GM21360 (cell line): ENCODE results near the gene C2orf80.
"Not testable (repeated sequence)": the region's sequence is repeated elsewhere in the genome, so short reads cannot be mapped to it uniquely, and the experiment has no call there.

Experiments used
- ATAC-seq: cut with Tn5 transposase; IDR thresholded peaks from one replicate; pipeline ENCODE4 v1.9.1; 2021; ENCODE audit warnings: mild to moderate bottlenecking, moderate library complexity; ENCODE audit not compliant: unreplicated experiment

Gene C2orf80

DNA sequence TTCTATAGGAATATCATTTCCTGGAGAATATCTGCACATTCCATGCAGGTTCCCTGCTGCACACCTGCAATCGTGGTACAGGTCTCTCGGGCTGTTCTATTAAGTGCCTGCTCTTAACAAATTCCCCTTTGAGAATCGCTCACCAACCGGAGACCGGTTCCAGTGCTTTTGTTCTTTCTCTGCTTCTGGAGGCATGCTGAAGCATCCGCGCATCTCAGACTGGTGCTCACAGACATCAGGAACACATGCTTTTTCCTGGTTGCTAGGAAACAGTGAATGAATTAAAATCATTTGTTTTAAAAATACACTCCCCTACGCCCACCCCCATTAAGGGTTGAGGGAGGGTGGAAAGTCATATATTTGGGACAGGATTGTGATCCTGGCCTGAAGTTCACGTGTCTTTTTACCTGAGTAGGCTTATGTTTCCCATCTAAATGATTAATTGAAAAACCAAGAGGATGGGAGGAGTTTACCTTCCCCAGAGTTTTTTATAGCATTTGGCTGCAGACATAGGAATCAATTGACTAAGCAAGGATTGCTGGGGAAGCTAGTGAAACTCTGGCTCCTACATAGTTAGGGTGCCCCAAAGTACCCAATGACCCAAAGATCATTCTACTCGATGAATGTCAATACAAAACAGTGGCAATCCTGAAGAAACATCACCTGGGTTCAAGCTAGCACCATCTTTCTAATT, at the start of gene C2orf80:
TSS of gene C2orf80 (minus strand) at position 221 of the 694 bp plus-strand sequence. CDS start 3,044 bp downstream, outside the sequence.
- no peak for ATAC-seq

DNA sequence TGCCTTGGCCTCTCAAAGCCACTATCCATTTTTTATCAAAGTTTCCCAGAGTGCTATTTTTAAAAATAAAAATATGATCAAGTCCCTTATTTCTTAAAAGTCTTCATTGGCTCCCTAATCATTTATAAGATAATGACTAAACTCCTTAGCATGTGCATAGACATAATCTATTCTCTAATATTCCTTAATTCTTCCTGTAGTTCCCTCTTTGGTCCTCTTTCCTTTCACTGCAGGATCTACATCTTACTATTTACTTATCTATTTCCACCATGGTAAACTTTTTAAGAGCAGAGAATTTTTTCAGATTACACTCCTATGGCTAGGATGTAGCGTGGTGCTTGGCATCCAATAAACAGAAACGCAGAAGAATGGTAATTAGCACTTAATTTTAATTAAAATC, 46.0 kb upstream of the C2orf80 start:
- ATAC-seq = no peak

DNA sequence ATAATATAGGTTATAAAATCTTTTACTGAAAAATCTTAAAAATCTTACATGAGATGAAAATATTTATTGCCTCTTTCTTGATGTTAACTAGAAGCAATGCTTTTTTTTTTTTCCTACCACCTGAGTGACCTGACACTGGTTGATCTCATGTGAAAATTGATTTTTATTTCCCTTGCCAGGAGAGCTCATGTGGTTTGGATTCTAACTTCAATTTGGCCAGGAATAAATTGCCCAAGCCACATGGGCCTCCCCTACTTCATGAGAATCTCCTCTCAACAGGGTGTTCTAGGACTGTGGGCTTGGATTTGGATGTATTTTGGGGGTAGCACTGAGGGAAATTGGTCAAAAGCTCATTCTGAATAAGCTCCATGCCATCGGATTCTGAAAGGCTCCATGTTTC, 45.0 kb upstream of the C2orf80 start:
- no peak for ATAC-seq

DNA sequence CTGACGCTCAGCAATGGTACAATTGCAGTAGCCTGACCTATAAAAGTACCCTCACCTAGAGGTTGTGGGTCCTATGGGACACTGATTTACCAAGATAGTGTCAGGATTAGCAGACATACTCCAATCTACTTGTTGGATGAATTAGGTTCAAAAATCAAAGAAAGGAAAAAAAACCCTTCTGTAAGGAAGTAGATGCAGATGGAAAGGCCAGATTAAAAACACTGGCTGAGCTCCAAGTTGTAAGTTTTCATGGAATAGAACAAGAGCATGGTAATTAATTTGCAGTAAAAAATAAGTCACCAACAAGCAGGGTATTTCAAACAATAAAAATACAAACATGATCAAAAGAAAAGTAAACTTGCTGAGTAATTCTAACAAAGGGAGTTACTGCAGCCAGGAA, 38.6 kb upstream of the C2orf80 start:
- ATAC-seq = no peak

DNA sequence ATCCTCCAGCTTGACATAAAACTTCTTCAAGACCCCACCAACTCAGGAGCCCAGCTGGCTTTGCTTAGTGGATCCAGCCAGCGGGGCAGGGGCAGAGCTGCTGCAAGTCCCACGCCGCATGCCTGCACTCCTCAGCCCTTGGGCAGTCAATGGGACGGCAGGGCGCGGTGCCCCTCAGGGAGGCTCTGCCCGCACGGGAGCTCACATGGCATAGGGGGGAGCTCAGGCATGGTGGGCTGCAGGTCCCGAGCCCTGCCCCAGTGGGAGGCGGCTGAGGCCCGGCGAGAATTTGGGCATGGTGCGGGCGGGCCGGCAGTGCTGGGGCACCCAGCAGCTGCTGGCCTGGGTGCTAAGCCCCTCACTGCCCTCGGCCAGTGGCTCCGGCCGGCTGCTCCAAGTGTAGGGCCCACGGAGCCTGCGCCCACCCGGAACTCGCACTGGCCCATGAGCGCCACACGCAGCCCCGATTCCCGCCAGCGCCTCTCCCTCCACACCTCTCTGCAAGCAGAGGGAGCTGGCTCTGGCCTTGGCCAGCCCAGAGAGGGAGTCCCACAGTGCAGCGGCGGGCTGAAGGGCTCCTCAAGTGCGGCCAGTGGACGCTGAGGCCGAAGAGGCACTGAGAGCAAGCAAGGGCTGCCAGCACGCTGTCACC, 37.9 kb upstream of the C2orf80 start:
- no peak for ATAC-seq

DNA sequence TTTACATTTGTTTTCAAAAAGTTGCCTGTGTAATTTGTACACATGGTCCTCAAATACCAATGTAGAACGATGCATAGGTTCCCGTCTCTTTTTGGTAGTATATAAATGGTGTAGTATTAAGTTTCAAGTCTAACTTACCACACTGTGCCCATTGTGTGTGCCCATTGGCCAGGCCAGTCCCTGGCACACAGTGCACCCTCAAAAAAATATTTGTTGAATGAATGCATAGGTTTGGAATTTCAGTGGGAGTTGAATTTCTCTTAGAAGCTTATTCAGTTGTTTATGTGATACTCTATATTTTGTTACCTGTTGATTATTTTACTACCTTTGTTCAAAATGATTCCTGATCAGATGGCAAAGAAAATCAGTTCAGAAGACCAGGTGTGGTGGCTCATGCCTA, 35.0 kb upstream of the C2orf80 start:
- ATAC-seq = no peak

DNA sequence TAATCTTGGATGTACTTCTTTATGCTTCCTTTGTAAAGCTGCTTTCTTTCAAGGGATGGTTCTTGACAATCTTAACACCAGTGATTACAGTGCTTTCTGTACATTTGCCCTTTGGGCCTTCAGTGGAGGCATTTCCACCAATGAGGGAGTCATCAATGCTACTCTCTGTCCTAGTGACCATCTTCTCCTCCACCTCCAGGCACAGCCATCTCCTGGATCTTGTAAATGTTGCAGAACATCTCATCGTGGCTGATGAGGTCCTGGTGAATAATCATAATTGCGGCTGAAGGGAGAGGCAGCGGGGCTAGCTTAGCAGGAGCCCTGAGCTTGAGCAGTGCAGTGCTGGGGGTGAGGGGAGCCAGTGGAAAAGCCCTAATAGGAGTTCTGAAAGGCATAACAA, 32.5 kb upstream of the C2orf80 start:
- ATAC-seq = no peak

DNA sequence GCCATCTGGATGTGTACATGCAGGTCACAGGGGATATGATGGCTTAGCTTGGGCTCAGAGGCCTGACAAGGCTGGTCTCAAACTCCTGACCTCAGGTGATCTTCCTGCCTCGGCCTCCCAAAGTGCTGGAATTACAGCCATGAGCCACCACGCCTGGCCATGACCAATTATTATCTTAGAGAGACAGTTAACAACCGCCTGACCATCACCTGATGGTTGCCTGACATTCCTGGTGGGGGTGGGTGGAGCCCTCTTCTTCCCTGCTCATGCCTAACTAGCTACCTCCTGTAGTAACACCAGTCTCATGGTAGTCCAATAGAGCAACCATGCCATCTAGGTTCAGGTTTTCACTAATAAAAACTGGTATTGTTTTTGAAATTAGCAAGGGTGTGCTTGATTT, 32.0 kb upstream of the C2orf80 start:
- not testable (repeated sequence) for ATAC-seq

DNA sequence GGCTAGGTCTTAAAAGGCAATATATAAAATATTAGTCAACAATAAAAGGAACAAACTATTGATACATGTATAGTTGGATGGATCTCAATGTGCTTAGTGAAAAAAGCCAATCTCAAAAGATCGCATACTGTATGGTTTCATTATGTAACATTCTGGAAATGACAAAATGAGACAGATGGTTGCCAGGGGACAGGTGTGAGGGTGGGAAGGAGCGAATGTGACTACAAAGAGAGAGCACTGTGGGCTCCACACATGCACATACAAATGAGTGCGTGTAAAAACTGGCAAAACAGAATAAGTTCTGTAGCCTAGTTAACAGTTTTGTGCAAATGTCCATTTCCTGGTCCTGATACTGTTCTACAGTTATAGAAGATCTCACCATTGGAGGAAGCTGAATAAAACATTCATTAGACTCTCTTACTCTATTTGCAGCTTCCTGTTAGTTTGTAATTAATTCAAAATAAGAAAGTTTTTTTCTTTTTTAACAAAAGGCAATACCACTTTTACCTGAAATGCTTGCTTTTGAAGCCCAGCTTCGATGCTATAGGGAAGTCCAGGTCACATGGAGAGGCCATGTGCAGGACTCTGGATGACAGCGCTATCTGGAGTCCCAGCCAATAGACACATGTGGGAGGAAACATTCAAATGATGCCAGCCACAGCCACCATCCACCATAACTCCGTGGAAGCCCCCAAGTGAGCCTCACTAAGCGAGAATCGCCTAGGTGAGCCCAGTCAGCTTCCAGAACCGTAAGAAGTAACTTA, 21.0 kb upstream of the C2orf80 start:
- no peak for ATAC-seq

DNA sequence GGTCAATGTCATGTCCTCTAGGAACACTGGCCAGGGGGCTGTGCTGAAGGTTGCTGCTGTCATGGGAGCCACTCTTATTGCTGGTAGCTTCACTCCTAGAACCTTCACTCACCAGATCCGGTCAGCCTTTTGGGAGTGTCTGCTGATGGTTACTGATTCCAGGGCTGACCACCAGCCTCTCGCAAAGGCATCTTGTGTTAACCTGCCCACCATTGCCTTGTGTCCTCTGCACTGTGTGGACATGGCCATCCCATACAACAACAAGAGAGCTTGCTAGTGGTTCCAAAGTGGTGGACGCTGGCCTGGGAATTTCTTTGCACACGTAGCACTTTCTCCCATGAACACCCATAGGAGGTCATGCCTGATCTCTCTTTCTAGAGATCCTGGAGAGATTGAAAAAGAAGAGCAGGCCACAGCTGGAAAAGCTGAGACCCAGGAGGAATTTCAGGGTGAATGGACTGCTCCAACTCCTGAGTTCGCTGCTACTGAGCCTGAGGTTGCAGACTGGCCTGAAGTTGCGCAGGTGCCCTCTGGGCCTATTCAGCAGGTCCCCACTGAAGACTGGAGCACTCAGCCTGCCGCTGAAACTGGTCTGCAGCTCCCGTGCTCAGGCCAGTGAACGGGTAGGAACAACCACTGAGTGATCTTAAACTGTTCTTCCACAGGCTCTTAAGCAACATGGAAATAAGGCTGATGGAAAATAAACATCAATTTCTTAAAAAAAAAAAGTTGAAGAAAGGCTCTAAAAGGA, 18.7 kb upstream of the C2orf80 start:
- no peak for ATAC-seq

DNA sequence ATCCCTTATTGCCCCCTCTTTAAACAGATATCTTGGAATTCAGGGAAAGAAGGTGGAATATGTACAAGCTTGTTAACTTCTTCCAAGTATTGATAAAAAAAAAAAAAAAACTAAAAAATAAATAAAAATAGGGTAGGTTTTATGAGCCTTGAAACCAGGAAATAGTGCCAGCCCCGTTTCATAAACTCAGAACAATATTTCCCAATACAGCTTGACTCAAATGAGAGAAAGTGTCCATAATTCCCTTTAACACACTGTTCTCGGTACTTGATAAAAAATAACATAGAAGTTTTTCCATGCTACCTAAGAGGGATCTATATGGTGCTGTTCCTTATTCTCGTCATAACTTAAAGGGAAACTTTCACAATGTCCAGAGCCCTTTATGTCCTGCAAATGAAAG, 17.9 kb upstream of the C2orf80 start:
- ATAC-seq = no peak

DNA sequence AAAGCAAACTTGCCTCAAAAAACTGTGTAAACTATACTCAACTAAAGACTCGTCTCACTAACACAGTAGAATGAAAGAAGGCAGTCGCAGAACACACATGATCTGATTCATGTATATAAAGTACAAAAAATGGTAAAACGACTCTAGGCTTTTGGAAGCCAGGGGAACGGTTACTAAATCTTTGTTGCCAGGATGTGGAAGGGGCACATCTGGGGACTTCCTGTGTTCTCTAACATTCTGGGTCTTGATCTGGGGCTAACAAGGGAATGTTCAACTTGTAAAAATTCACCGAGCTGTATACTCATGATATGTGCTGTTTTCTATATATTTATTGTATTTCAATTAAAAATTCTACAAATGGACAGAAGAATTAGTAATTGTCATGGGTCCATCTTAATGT, 14.3 kb upstream of the C2orf80 start:
- ATAC-seq = no peak

DNA sequence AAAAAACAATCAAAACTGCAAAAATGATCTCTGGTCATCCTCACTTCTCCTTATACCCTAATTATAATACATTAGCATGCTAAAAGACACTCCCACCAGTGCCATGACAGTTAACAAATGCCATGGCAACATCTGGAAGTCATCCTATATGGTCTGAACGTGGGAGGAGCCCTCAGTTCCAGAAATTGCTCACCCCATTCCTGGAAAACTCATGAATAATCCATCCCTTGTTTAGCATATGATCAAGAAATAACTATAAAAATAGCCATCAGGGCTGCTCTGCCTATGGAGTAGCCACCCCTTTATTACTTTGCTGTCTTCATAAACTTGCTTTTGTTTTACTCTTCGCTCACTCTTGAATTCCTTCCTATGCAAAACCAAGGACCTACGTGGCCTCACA, 5.7 kb upstream of the C2orf80 start:
- ATAC-seq = no peak

DNA sequence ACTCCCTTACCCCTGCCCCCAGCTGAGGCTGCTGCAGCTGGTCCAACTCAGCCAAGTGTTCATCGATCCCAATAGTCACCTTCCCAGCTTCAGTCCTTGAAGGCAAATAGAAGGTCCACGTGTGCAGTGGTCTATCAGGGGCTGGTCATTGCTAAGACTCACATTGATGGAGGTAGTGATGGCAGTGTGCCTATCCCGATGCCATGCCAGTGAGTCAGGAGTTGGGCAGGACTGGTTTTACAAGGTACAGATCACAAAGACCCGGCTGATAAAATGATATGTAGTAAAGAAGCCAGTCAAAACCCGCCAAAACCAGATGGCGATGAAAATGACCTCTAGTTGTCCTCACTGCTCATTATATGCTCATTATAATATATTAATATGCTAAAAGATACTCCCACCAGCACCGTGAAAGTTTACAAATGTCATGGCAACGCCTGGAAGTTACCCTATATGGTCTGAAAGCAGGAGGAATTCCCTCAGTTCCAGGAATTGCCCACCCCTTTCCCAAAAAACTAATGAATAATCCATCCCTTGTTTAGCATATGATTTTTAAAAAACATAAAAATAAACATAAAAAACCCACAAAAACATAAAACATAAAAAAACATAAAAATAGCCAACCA, 2.9 kb upstream of the C2orf80 start:
- no peak for ATAC-seq

DNA sequence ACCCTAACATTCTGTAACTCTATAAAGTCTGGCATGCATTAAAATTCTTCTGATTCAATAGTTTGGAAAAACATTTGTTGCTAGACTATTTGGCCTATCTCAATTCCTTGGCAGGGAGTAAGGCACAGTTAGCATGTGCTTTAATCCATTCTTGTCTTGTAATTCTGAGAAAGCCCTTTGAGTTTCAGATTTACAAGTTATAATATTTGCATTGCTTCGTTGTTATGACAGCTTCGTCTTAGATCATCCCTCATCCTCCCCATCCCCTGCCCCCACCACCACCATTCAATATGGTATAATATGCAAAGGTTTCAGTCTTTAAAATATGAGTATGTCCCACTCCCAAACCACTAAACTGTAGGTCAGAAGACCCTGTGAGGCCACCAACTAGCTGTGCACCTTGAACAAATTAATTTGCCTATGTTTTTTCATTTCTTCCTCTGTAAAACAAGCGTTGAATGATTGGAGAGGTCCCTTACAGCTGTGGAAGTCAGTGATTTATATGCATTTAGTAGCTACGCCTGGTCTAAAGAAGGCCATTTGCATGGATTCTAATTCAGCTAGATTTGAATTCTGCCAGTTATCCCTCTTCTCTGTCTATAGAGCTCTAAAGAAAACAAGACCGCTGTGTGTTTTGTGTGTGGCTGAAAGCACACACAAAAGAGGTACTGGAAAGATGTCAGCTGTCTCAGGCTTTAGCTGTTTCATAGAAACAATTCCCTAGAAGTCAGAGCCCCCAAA, 591 bp downstream of the C2orf80 start:
- no peak for ATAC-seq

DNA sequence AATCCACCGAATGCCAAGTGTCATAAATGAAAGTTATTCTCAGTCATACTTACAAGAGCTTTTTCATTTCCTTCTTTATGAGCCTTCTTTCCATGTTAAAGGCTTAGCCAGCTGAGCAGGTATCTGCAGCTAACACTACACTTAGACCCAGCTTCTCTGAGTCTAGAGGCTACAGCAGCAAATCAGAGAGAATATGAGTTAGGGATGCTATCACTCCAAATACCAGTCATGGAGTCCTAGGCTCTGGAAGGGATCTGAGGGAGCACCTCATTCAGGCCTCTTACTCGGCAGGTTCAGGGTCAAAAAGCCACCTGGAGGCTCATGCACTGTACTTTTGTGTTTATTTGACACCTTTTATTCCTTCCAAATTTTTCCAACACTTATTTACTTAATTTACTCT, 2.9 kb downstream of the C2orf80 start:
- no peak for ATAC-seq

DNA sequence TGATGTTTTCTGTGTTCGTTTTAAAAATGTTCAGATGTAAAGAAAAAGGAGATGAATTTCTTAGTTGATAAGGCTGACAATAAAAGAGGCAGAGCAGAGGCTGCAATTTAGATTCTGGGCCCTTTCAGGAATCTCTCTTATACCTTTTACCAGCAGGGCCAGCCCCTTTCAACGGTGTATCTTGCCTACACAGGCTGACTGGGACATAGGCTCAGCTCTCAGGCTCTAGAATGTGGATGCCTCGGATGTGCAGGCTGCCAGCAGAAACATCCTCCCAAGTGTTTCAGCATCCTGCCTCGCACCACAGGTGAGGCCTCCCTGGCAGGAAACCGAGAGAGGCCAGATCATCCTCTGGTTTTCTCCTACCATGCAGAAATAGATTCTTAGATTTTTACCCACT, 3.4 kb downstream of the C2orf80 start:
- ATAC-seq = no peak

DNA sequence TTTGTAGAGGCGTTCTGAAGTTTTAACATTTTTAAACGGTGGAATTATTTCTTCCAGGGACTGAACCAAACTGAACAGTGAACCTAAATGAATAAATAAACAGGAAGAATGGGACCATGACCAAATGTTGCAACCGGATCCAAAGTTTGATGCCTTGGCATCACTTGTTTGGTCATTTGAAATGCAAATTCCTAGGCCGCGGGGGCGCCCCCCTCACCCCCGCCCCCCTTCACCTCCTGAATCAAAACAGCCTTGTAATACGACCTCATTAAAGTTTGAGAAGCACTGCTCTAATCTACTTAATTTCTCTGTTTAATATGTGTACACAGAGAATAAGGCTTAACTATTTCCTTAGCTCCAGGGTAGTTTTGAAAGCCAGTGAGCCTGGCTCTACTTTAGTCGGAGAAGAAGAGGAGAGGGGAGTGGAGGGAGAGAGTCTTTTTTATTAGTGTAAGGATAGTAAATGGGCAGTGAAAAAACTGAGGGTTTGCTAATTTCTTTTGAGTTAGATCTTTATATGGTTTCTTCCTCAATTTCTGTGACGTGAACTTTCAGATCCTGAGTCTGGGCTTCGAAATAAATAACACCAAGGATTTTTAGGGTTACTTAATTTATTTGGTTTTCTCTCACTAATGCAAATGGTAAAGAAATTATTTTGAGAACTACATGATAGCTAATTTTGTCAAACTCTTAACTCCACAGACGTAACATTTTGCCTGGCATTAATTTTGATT, 5.7 kb downstream of the C2orf80 start:
- no peak for ATAC-seq

DNA sequence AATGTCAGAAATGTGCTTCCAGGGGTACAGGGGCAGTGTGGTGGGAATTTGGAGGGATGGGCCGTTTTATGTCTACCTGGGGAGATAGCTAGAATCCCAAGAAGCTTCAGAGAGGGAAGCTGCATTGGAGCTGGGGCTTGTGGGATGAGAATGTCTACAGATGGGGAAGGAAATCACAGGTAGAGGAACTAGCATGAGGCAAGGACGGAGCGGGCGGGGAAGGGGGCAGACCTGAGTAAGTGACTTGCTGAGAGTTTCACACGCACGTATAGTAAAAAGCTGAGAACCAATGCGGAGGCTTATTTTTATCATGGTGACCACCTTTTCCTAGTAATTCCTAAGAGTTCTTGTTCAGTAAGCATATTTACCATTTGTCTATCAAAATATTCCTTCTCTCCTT, 6.3 kb downstream of the C2orf80 start:
- ATAC-seq = no peak

DNA sequence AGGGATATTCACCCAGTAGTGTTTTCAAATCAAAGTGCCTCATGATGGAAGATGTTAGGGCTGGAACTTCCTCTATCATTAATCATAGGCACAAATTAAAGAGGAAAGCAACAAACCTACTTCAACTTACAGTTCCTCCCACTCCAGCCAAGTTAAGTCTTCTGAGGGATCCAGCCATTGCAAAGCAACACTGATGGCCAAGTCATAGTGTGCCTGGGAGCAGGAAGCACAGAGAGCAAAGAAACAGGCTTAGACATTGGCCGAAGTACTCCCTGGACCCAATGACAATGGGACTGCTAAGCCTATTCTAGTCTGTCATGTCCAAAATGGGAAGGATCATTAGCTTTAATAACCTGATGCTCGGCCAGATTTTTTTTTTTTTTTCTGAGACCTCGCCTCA, 7.0 kb downstream of the C2orf80 start:
- no peak for ATAC-seq
